ENCODE measurements around the gene MSANTD1.

The MSANTD1 gene

DNA sequence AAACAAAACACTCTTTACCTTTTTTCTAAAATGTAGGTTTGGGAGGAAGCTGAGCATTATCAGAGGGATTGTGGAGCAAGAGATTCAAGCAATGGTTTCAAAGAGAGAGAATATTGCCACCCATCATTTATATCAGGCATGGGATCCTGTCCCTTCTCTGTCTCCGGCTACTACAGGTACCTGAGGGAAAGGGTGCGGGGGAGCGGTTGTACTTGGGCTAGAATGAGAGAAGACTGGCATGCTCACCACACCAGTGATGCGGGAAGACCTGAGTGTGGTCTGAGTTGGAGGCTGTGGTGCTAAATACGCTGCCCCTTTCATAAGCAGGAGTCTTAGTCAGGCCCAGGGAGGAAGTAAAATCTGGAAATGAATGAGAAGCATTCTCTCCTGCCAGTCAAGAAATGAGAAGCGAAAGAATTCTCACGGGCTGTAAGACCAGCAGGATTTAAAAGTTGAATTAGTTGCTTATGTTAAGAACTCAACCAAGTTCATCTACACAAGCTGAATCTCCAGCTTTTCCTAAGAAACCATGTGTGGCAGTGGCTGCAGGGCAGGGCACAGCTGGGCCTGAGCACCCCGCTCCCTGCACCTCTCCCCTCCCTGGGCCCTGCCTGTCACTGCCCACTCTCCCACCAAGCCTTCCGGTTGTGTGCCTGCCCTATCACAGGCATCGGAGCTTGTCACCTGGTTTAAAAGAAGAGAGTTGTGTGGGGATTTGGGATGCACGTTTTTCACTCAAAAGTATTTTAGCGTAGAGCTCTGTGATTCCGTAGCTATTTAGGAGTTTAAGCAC, 24.8 kb upstream of the MSANTD1 start:
- no peak overlapping the region for H3K4me3 Mint-ChIP-seq

GRCh38 chr4:3225071-3225850, 23.7 kb upstream of the MSANTD1 start:
- Mint-ChIP-seq H3K9me3 (no peaks in the 10 kb centered on the region), H3K27ac (no peak overlapping the region)

More for the DNA sequence above, 24.8 kb upstream of the MSANTD1 start:
- DNase-seq: no peak
- Mint-ChIP-seq H3K36me3 (ENCODE audit: low read depth) (peaks cover 25% of the 10 kb centered on the region), H3K27me3 (no peaks in the 10 kb centered on the region), H3K27ac (no peak overlapping the region), H3K9me3 (no peaks in the 10 kb centered on the region), H3K4me1 (no peaks in the 10 kb centered on the region)
- ATAC-seq: no peak

DNA sequence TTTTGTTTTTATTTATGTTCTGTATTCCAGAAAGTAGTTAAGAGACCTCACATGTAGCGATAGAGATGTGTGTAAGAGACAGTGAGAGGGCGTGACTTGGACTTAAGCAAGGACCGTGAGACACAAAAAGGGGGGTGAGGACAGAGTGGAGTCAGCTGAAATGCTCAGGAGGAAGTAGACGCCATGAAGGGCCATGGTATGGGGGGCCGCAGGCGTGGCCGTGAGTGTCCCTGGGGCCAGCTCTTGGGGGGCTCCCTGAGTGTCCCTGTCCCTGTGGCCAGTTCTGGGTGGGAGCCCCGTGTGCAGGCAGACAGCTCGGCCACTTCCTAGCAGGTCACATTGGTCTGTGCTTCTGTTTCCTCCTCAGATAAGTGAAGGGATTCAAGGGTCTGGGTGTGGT, 23.0 kb upstream of the MSANTD1 start:
- Mint-ChIP-seq H3K9me3 (no peaks in the 10 kb centered on the region), H3K4me1 (no peaks in the 10 kb centered on the region), H3K27me3 (no peaks in the 10 kb centered on the region), H3K36me3 (ENCODE audit: low read depth) (peaks cover 34% of the 10 kb centered on the region), H3K27ac (no peak overlapping the region), H3K4me3 (no peak overlapping the region)
- DNase-seq: no peak
- ATAC-seq: no peak

More at GRCh38 chr4:3225071-3225850, 23.7 kb upstream of the MSANTD1 start:
- ATAC-seq: no peak
- DNase-seq: no peak
- Mint-ChIP-seq H3K27me3 (no peaks in the 10 kb centered on the region), H3K4me3 (no peak overlapping the region), H3K36me3 (ENCODE audit: low read depth) (peaks cover 30% of the 10 kb centered on the region), H3K4me1 (no peaks in the 10 kb centered on the region)

- no peak for ATAC-seq
- Mint-ChIP-seq H3K27ac (no peak overlapping the region), H3K36me3 (ENCODE audit: low read depth) (peaks cover 34% of the 10 kb centered on the region), H3K27me3 (no peaks in the 10 kb centered on the region), H3K4me1 (peaks cover under 1% of the 10 kb centered on the region), H3K9me3 (no peaks in the 10 kb centered on the region), H3K4me3 (no peak overlapping the region)
- DNase-seq: no peak
Measured at GRCh38 chr4:3226467-3226866, 22.5 kb upstream of the MSANTD1 start.

GRCh38 chr4:3226944-3227343, 22.0 kb upstream of the MSANTD1 start:
- H3K36me3 Mint-ChIP-seq (ENCODE audit: low read depth): peaks cover 36% of the 10 kb centered on the region
- peaks cover 4% of the 10 kb centered on the region for H3K4me1 Mint-ChIP-seq
- H3K27ac Mint-ChIP-seq: no peak overlapping the region
- no peaks in the 10 kb centered on the region for H3K9me3 Mint-ChIP-seq
- no peak for DNase-seq
- no peak overlapping the region for H3K4me3 Mint-ChIP-seq
- no peaks in the 10 kb centered on the region for H3K27me3 Mint-ChIP-seq
- no peak for ATAC-seq

GRCh38 chr4:3227878-3228675, 20.9 kb upstream of the MSANTD1 start:
- no peak overlapping the region for H3K4me3 Mint-ChIP-seq
- H3K27ac Mint-ChIP-seq: no peak overlapping the region
- ATAC-seq (no peak), DNase-seq (no peak)
- H3K4me1 Mint-ChIP-seq: peaks cover 4% of the 10 kb centered on the region
- peaks cover 30% of the 10 kb centered on the region for H3K36me3 Mint-ChIP-seq (ENCODE audit: low read depth)
- H3K27me3 Mint-ChIP-seq: no peaks in the 10 kb centered on the region
- H3K9me3 Mint-ChIP-seq: no peaks in the 10 kb centered on the region

- peaks cover 30% of the 10 kb centered on the region for H3K36me3 Mint-ChIP-seq (ENCODE audit: low read depth)
- peaks cover 4% of the 10 kb centered on the region for H3K4me1 Mint-ChIP-seq
- no peak for DNase-seq
- no peaks in the 10 kb centered on the region for H3K27me3 Mint-ChIP-seq
- peak overlapping the region; percentile 7 for H3K27ac Mint-ChIP-seq
- ATAC-seq: no peak
- H3K4me3 Mint-ChIP-seq: no peak overlapping the region
- H3K9me3 Mint-ChIP-seq: no peaks in the 10 kb centered on the region
Measured at GRCh38 chr4:3228881-3229280, 20.1 kb upstream of the MSANTD1 start.

DNA sequence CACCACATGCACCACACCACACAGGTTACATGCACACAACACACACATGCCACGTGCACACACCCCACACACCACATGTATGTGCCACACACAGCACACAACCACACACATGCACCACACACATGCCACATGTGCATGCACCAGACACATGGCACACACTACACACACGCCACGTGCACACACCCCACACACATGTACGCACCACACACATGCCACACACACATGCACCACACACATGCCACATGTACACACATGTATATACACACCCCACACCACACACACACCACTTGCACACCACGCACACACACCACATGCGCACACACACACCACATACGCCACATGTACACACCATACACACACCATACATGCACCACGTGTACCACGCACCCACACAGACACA, 19.6 kb upstream of the MSANTD1 start:
- Mint-ChIP-seq H3K27ac (peak overlapping the region; percentile 7), H3K4me1 (peaks cover 4% of the 10 kb centered on the region), H3K36me3 (ENCODE audit: low read depth) (peaks cover 28% of the 10 kb centered on the region), H3K27me3 (no peaks in the 10 kb centered on the region), H3K4me3 (no peak overlapping the region), H3K9me3 (no peaks in the 10 kb centered on the region)
- ATAC-seq (no peak), DNase-seq (no peak)

DNA sequence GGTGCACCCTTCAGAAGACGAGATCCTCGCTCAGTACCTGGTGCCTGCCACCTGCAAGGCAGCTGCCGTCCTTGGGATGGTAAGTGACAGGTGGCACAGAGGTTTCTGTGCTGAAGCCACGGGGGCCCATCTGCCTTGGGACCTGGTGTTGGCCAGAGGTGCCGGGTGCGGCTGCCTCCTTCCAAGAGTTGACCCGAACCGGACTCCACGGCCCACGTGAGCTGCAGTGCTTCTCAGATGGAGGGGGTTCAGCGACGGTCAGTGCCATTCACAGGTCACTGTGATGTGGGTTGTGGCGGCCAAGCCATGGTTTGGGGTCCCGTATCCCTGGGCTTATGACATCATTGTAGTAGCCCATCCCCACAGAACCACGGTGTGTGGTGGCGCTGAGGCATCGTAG, 19.0 kb upstream of the MSANTD1 start:
- Mint-ChIP-seq H3K27me3 (no peaks in the 10 kb centered on the region), H3K4me1 (peaks cover 4% of the 10 kb centered on the region), H3K9me3 (no peaks in the 10 kb centered on the region), H3K27ac (no peak overlapping the region), H3K36me3 (ENCODE audit: low read depth) (peaks cover 26% of the 10 kb centered on the region), H3K4me3 (no peak overlapping the region)
- no peak for ATAC-seq
- no peak for DNase-seq

- Mint-ChIP-seq H3K27ac (peak overlapping the region; percentile 60), H3K9me3 (no peaks in the 10 kb centered on the region), H3K36me3 (ENCODE audit: low read depth) (peaks cover 24% of the 10 kb centered on the region), H3K4me3 (no peak overlapping the region), H3K4me1 (peaks cover 4% of the 10 kb centered on the region), H3K27me3 (no peaks in the 10 kb centered on the region)
- ATAC-seq: no peak
- DNase-seq: no peak
Measured at GRCh38 chr4:3231471-3231870, 17.5 kb upstream of the MSANTD1 start.

- peaks cover 24% of the 10 kb centered on the region for H3K36me3 Mint-ChIP-seq (ENCODE audit: low read depth)
- no peaks in the 10 kb centered on the region for H3K9me3 Mint-ChIP-seq
- DNase-seq (no peak), ATAC-seq (no peak)
- H3K27me3 Mint-ChIP-seq: no peaks in the 10 kb centered on the region
- no peak overlapping the region for H3K4me3 Mint-ChIP-seq
- peaks cover 4% of the 10 kb centered on the region for H3K4me1 Mint-ChIP-seq
- no peak overlapping the region for H3K27ac Mint-ChIP-seq
Measured at GRCh38 chr4:3232001-3232400, 17.0 kb upstream of the MSANTD1 start.

DNA sequence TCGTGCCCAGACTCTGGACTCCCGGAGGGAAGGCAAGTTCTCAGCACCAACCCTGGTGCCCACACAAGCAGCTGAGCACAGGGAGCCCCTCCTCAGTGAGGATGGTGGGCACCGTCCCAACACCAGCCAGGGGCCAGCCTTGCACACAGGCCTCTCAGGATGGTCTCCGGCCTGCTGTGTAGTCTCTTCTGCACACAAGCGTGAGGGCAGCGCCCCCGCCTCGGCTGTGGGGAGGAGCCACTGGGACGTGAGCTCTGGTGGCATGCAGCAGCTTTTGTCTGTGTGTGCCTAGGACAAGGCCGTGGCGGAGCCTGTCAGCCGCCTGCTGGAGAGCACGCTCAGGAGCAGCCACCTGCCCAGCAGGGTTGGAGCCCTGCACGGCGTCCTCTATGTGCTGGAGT, 16.1 kb upstream of the MSANTD1 start:
- peaks cover 4% of the 10 kb centered on the region for H3K4me1 Mint-ChIP-seq
- DNase-seq (no peak), ATAC-seq (no peak)
- H3K27ac Mint-ChIP-seq: no peak overlapping the region
- peaks cover 24% of the 10 kb centered on the region for H3K36me3 Mint-ChIP-seq (ENCODE audit: low read depth)
- no peak overlapping the region for H3K4me3 Mint-ChIP-seq
- no peaks in the 10 kb centered on the region for H3K9me3 Mint-ChIP-seq
- H3K27me3 Mint-ChIP-seq: no peaks in the 10 kb centered on the region

DNA sequence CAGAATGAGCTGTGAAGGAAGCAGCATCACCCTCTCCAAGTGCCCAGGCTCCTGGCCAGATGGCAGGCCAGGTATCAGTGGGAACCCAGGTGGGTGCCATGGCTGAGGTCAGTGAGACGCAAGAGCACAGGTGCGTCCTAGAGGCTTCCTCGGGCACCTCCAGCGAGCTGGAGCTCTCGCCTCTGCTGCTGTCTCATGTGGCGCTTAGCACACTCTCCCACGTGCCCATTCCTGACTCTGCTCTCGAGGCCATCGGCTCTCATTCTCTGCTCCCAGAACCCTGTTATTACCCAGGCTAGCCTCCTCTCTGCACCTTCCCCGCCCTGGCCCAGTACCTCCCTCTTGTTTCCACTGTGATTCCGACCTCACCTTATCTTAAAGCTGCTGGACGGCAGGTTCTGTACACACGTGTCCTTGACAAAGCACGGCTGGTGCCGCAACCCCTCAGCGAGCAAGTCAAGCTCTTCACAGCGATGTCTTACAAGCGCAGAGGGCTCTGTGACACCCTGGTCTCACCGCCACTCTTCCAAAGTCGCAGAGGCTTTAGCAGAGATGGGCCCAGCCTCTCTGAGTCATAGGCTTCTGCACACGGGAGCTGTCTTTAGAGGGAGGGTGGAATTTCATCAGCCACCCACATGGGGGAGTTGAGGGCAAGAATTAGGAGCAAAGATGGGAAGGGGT, 15.4 kb upstream of the MSANTD1 start:
- DNase-seq (no peak), ATAC-seq (no peak)
- Mint-ChIP-seq H3K4me1 (peaks cover 4% of the 10 kb centered on the region), H3K4me3 (no peak overlapping the region), H3K27ac (no peak overlapping the region), H3K36me3 (ENCODE audit: low read depth) (peaks cover 24% of the 10 kb centered on the region), H3K9me3 (no peaks in the 10 kb centered on the region), H3K27me3 (no peaks in the 10 kb centered on the region)
